K562 (cell line): ENCODE results near the gene SYNGR3. TPM values are rescaled to one million over a fixed set of nuclear protein-coding genes. Genes with fewer than 3 reads are reported as not detected.

Experiments
- CHD4 ChIP-seq: fragments of 200-600 bp; sonication (generic); IDR thresholded peaks from 3 replicates; pipeline ENCODE4 v1.6.1; 2012; ENCODE audit warnings: low read depth, mild to moderate bottlenecking, mixed read lengths, low read length, inconsistent platforms; ENCODE audit not compliant: insufficient read depth, insufficient replicate concordance, poor library complexity, severe bottlenecking
- HDAC3 ChIP-seq: fragments of 450-650 bp; IDR thresholded peaks from 2 replicates; pipeline ENCODE4 v1.6.1; 2018; ENCODE audit warnings: borderline replicate concordance, mild to moderate bottlenecking, moderate library complexity; ENCODE audit not compliant: partially characterized antibody
- HDAC6 ChIP-seq: IDR thresholded peaks from 2 replicates; pipeline ENCODE4 v1.6.1; 2012; ENCODE audit warnings: low read depth, mild to moderate bottlenecking, control low read depth, inconsistent platforms, low read length, moderate library complexity
- HNRNPL ChIP-seq: fragments of 200-400 bp; formaldehyde crosslinking; IDR thresholded peaks from 2 replicates; pipeline ENCODE4 v1.6.1; 2017; ENCODE audit warnings: low read depth, mild to moderate bottlenecking, low read length
- PHB2 ChIP-seq: fragments of 450-650 bp; IDR thresholded peaks from 2 replicates; pipeline ENCODE4 v1.6.1; 2017; ENCODE audit warnings: low read depth
- PHF8 ChIP-seq: fragments of 200-600 bp; sonication (generic); IDR thresholded peaks from 2 replicates; pipeline ENCODE4 v1.6.1; 2012; ENCODE audit warnings: mixed run types, mild to moderate bottlenecking, inconsistent platforms, low read length, moderate library complexity, borderline replicate concordance
- RBBP5 ChIP-seq: fragments of 200-600 bp; sonication (generic); IDR thresholded peaks from 2 replicates; pipeline ENCODE4 v1.6.1; 2012; ENCODE audit warnings: borderline replicate concordance, mild to moderate bottlenecking, low read length, control low read depth, inconsistent platforms; ENCODE audit not compliant: insufficient read depth, poor library complexity, severe bottlenecking
- ZNF263 ChIP-seq: sonication (generic); formaldehyde crosslinking; IDR thresholded peaks from 2 replicates; pipeline ENCODE4 v1.8.0; 2022; ENCODE audit warnings: mild to moderate bottlenecking, missing genetic modification reagents, borderline replicate concordance
- ZNF699 ChIP-seq: fragments of 250-450 bp; sonication (Bioruptor Pico); IDR thresholded peaks from 2 replicates; pipeline ENCODE4 v1.8.0; 2021; ENCODE audit warnings: mild to moderate bottlenecking, moderate library complexity; ENCODE audit not compliant: insufficient replicate concordance
- polyA plus RNA-seq, 8 experiments: library from polyadenylated mRNA; depleted of rRNA in 4 of 8; stranded (reverse) in 5 of 8; unstranded in 3 of 8; fragments of >200 nt; fragmentation: Nextera tagmentation in 2 of 8; fragmentation: Illumina TruSeq in 1 of 8; extraction: Ambion mirVana in 2 of 8; extraction: Trizol in 1 of 8; gene quantifications; 2 replicates each; pipeline versions ENCODE4 v1.2.1 to v1.2.3, GENCODE V29; 2011 to 2014; ENCODE audit warnings: inconsistent platforms in 1 of 8, missing spikeins in 1 of 8
- total RNA-seq, 7 experiments: library from RNA; depleted of rRNA in 6 of 7; stranded (reverse); fragments of >200 nt in 6 of 7; fragmentation: Illumina TruSeq in 2 of 7; extraction: Trizol in 2 of 7; gene quantifications; 2 replicates each; pipeline versions ENCODE4 v1.2.1 to v1.2.3, GENCODE V29; 2011 to 2021; ENCODE audit warnings: low replicate concordance in 1 of 7
- TF ChIP-seq, protein P1 (sequence below): fragments of 450-650 bp; IDR thresholded peaks from 2 replicates; pipeline ENCODE4 v1.7.0; 2016; ENCODE audit warnings: borderline replicate concordance
- TF ChIP-seq, protein P2 (sequence below): fragments of 250-450 bp; sonication (Bioruptor Pico); IDR thresholded peaks from 2 replicates; pipeline ENCODE4 v1.8.0; 2022; ENCODE audit warnings: inconsistent platforms
- TF ChIP-seq, protein P3 (sequence below): sonication (generic); formaldehyde crosslinking; IDR thresholded peaks from 2 replicates; pipeline ENCODE4 v1.8.0; 2023; ENCODE audit warnings: mild to moderate bottlenecking, missing genetic modification reagents
- TF ChIP-seq, protein P4 (sequence below): IDR thresholded peaks from 2 replicates; pipeline ENCODE4 v1.6.1; 2014; ENCODE audit warnings: antibody characterized with exemption
- TF ChIP-seq, protein P5 (sequence below): sonication (generic); formaldehyde crosslinking; IDR thresholded peaks from 2 replicates; pipeline ENCODE4 v1.8.1; 2023; ENCODE audit warnings: mild to moderate bottlenecking, missing genetic modification reagents

SYNGR3 gene
- total and polyA plus RNA-seq, 9 of the 15 experiments (the other 6 are each of a cell fraction or from before 2014, with no cell fraction given) = 3.7 to 69.2 (median 36.3) TPM

DNA sequence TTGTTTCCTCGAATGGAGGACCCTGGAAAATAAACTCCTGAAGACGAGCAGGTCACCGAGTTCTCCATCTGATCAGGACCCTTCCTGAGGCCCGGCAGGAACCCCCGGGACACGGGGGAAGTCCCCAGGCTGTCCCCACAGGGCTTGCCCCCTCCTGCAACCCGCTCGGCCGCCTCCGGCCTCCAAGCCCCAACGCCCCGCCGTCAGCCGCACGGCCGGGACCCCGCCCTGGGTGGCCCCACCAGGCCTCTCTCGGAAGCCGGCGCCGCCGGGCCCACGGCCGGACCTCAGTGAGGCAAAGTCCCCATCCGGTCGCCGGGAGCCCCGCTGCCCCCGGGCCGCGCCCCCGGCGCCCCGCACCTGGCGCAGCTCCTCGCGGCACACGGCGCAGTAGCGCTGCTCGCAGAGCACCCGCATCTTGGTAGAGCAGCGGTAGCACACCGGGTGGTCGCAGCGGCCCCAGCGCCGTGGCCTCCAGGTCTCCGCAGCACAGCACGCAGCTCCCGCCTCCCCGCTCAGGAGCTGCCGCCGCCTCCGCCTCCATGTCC lies 19.5 kb downstream of the SYNGR3 start (continued):
- TF ChIP-seq, protein P1, sequence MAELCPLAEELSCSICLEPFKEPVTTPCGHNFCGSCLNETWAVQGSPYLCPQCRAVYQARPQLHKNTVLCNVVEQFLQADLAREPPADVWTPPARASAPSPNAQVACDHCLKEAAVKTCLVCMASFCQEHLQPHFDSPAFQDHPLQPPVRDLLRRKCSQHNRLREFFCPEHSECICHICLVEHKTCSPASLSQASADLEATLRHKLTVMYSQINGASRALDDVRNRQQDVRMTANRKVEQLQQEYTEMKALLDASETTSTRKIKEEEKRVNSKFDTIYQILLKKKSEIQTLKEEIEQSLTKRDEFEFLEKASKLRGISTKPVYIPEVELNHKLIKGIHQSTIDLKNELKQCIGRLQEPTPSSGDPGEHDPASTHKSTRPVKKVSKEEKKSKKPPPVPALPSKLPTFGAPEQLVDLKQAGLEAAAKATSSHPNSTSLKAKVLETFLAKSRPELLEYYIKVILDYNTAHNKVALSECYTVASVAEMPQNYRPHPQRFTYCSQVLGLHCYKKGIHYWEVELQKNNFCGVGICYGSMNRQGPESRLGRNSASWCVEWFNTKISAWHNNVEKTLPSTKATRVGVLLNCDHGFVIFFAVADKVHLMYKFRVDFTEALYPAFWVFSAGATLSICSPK = no peak
- TF ChIP-seq PHB2 = no peak
- no peak for TF ChIP-seq HDAC6
- TF ChIP-seq CHD4 = no peak
- TF ChIP-seq, protein P2, sequence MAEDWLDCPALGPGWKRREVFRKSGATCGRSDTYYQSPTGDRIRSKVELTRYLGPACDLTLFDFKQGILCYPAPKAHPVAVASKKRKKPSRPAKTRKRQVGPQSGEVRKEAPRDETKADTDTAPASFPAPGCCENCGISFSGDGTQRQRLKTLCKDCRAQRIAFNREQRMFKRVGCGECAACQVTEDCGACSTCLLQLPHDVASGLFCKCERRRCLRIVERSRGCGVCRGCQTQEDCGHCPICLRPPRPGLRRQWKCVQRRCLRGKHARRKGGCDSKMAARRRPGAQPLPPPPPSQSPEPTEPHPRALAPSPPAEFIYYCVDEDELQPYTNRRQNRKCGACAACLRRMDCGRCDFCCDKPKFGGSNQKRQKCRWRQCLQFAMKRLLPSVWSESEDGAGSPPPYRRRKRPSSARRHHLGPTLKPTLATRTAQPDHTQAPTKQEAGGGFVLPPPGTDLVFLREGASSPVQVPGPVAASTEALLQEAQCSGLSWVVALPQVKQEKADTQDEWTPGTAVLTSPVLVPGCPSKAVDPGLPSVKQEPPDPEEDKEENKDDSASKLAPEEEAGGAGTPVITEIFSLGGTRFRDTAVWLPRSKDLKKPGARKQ = no peak
- TF ChIP-seq, protein P3, sequence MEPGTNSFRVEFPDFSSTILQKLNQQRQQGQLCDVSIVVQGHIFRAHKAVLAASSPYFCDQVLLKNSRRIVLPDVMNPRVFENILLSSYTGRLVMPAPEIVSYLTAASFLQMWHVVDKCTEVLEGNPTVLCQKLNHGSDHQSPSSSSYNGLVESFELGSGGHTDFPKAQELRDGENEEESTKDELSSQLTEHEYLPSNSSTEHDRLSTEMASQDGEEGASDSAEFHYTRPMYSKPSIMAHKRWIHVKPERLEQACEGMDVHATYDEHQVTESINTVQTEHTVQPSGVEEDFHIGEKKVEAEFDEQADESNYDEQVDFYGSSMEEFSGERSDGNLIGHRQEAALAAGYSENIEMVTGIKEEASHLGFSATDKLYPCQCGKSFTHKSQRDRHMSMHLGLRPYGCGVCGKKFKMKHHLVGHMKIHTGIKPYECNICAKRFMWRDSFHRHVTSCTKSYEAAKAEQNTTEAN (CRISPR knock-in tag) = 0 out of 2 replicates have a peak, but pooled peaks have one; percentile 2
- TF ChIP-seq ZNF263 (CRISPR knock-in tag) = 0 out of 2 replicates have a peak, but pooled peaks have one; percentile 44
- TF ChIP-seq RBBP5 = peak; percentile 59
- TF ChIP-seq HNRNPL = no peak
- TF ChIP-seq, protein P4, sequence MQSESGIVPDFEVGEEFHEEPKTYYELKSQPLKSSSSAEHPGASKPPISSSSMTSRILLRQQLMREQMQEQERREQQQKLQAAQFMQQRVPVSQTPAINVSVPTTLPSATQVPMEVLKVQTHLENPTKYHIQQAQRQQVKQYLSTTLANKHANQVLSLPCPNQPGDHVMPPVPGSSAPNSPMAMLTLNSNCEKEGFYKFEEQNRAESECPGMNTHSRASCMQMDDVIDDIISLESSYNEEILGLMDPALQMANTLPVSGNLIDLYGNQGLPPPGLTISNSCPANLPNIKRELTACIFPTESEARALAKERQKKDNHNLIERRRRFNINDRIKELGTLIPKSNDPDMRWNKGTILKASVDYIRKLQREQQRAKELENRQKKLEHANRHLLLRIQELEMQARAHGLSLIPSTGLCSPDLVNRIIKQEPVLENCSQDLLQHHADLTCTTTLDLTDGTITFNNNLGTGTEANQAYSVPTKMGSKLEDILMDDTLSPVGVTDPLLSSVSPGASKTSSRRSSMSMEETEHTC = no peak
- TF ChIP-seq HDAC3 = no peak
- no peak for TF ChIP-seq ZNF699 (CRISPR knock-in tag)
- TF ChIP-seq, protein P5, sequence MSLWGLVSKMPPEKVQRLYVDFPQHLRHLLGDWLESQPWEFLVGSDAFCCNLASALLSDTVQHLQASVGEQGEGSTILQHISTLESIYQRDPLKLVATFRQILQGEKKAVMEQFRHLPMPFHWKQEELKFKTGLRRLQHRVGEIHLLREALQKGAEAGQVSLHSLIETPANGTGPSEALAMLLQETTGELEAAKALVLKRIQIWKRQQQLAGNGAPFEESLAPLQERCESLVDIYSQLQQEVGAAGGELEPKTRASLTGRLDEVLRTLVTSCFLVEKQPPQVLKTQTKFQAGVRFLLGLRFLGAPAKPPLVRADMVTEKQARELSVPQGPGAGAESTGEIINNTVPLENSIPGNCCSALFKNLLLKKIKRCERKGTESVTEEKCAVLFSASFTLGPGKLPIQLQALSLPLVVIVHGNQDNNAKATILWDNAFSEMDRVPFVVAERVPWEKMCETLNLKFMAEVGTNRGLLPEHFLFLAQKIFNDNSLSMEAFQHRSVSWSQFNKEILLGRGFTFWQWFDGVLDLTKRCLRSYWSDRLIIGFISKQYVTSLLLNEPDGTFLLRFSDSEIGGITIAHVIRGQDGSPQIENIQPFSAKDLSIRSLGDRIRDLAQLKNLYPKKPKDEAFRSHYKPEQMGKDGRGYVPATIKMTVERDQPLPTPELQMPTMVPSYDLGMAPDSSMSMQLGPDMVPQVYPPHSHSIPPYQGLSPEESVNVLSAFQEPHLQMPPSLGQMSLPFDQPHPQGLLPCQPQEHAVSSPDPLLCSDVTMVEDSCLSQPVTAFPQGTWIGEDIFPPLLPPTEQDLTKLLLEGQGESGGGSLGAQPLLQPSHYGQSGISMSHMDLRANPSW = no peak
- peak; percentile 67; the same call in 1 of the 2 replicates for TF ChIP-seq PHF8
